H1 (cell line): ENCODE results near the gene RASEF. TPM values are rescaled to one million over a fixed set of nuclear protein-coding genes. Genes with fewer than 3 reads are reported as not detected.

Experiments used
- CTCF ChIA-PET: fragments of 300-600 bp; sonication (Branson Sonifier 250); formaldehyde crosslinking; loops from one replicate; lab custom pipeline; 2021; ENCODE audit not compliant: partially characterized antibody; lab: Charles Lee
- POLR2A ChIA-PET: fragments of 300-600 bp; sonication (Branson Sonifier 250); formaldehyde crosslinking; loops from one replicate; lab custom pipeline; 2021; ENCODE audit warnings: inconsistent platforms; ENCODE audit not compliant: partially characterized antibody; lab: Charles Lee
- DNase-seq, 2 experiments: peaks; one replicate each; pipeline versions ENCODE4 v3.0.0 to v3.0.0-alpha.2; 2010 to 2022; ENCODE audit warnings: low spot score in 2 of 2, low read depth in 1 of 2, mixed read lengths in 1 of 2
- FAIRE-seq: peaks from 2 replicates; lab custom pipeline; 2011; peaks lifted over from hg19 to GRCh38; lab: Jason Lieb, UNC
- H2AFZ ChIP-seq: 2 replicates; pipeline ENCODE4 v1.8.1; 2012; ENCODE audit warnings: low read length, inconsistent platforms
- H2AK5ac ChIP-seq: 2 replicates; pipeline ENCODE4 v1.6.1; 2013; ENCODE audit warnings: low read depth, low read length
- H2BK120ac ChIP-seq: replicated peaks from 2 replicates; pipeline ENCODE3; 2013; ENCODE audit warnings: low read depth, low read length, inconsistent platforms
- H2BK12ac ChIP-seq: 2 replicates; pipeline ENCODE4 v1.6.1; 2013; ENCODE audit warnings: low read depth, low read length
- H2BK15ac ChIP-seq: 2 replicates; pipeline ENCODE4 v1.6.1; 2013; ENCODE audit warnings: low read length
- H2BK20ac ChIP-seq: 2 replicates; pipeline ENCODE4 v1.6.1; 2013; ENCODE audit warnings: low read length
- H2BK5ac ChIP-seq: 2 replicates; pipeline ENCODE4 v1.6.1; 2013; ENCODE audit warnings: low read depth, low read length
- H3K14ac ChIP-seq: 2 replicates; pipeline ENCODE4 v1.6.1; 2013; ENCODE audit warnings: inconsistent platforms; ENCODE audit not compliant: insufficient read length
- H3K18ac ChIP-seq: 2 replicates; pipeline ENCODE4 v1.6.1; 2013; ENCODE audit warnings: low read length; ENCODE audit errors: extremely low read depth
- H3K23ac ChIP-seq: 2 replicates; pipeline ENCODE4 v1.6.1; 2013; ENCODE audit warnings: inconsistent platforms; ENCODE audit not compliant: insufficient read length
- H3K23me2 ChIP-seq: 2 replicates; pipeline ENCODE4 v1.6.1; 2013; ENCODE audit warnings: low read depth, low read length
- H3K27ac ChIP-seq: 2 replicates; pipeline ENCODE4 v1.6.1; 2011; ENCODE audit warnings: low read depth, low read length, inconsistent platforms
- H3K27me3 ChIP-seq, 4 experiments: replicated peaks in 1 of 4; 1 replicate in 1 of 4; 2 replicates in 3 of 4; pipeline versions ENCODE4 v1.6.1 to v1.8.1; 2011 to 2013; ENCODE audit warnings: low read length in 3 of 4, mild to moderate bottlenecking in 3 of 4, inconsistent platforms in 2 of 4, mixed read lengths in 2 of 4, moderate library complexity in 1 of 4; ENCODE audit not compliant: control insufficient read depth in 3 of 4, insufficient read depth in 3 of 4; ENCODE audit errors: extremely low read depth in 1 of 4
- H3K36me3 ChIP-seq, 4 experiments: 2 replicates each; pipeline versions ENCODE4 v1.6.1 to v1.8.1; 2011 to 2013; ENCODE audit warnings: mild to moderate bottlenecking in 4 of 4, low read length in 3 of 4, moderate library complexity in 2 of 4, control low read depth in 1 of 4, inconsistent platforms in 1 of 4; ENCODE audit not compliant: insufficient read depth in 4 of 4, control insufficient read depth in 2 of 4
- H3K4ac ChIP-seq: replicated peaks from 2 replicates; pipeline ENCODE3; 2013; ENCODE audit warnings: low read length, low read depth, mixed read lengths, inconsistent platforms; ENCODE audit not compliant: insufficient read length
- H3K4me1 ChIP-seq, 4 experiments: replicated peaks in 1 of 4; 1 replicate in 1 of 4; 2 replicates in 3 of 4; pipeline versions ENCODE4 v1.6.1 to v1.8.1; 2011 to 2013; ENCODE audit warnings: low read length in 3 of 4, inconsistent platforms in 2 of 4, mixed read lengths in 1 of 4; ENCODE audit not compliant: insufficient read depth in 4 of 4, control insufficient read depth in 3 of 4
- H3K4me2 ChIP-seq, 2 experiments: 2 replicates each; pipeline versions ENCODE4 v1.6.1 to v1.8.1; 2011 to 2013; ENCODE audit warnings: low read depth in 2 of 2, low read length in 2 of 2, control low read depth in 1 of 2, inconsistent platforms in 1 of 2, mild to moderate bottlenecking in 1 of 2; ENCODE audit not compliant: insufficient read depth in 1 of 2
- H3K4me3 ChIP-seq, 4 experiments: fragments of 200-600, 300-600 bp in 1 of 4; sonication (generic), shearing (Covaris generic), sonication (Bioruptor Twin) in 1 of 4; 2 replicates each; pipeline versions ENCODE4 v1.5.1 to v1.8.1; 2011 to 2016; ENCODE audit warnings: low read length in 4 of 4, low read depth in 3 of 4, control low read depth in 2 of 4, inconsistent platforms in 2 of 4, mild to moderate bottlenecking in 2 of 4, mixed read lengths in 1 of 4, moderate library complexity in 1 of 4; ENCODE audit not compliant: insufficient read depth in 2 of 4; ENCODE audit errors: extremely low read depth in 1 of 4
- H3K56ac ChIP-seq: replicated peaks from 2 replicates; pipeline ENCODE3; 2013; ENCODE audit warnings: low read depth, mild to moderate bottlenecking, mixed read lengths, low read length, inconsistent platforms; ENCODE audit not compliant: insufficient read length
- H3K79me1 ChIP-seq: 2 replicates; pipeline ENCODE4 v1.6.1; 2013; ENCODE audit warnings: low read depth, low read length, control low read depth
- H3K79me2 ChIP-seq, 2 experiments: 2 replicates each; pipeline versions ENCODE4 v1.6.1 to v1.8.1; 2012 to 2013; ENCODE audit warnings: low read length in 2 of 2, mild to moderate bottlenecking in 2 of 2, inconsistent platforms in 1 of 2; ENCODE audit not compliant: insufficient read depth in 2 of 2, control insufficient read depth in 1 of 2
- H3K9ac ChIP-seq, 4 experiments: replicated peaks in 1 of 4; 1 replicate in 1 of 4; 2 replicates in 3 of 4; pipeline versions ENCODE4 v1.6.1 to v1.8.1; 2011 to 2013; ENCODE audit warnings: low read depth in 3 of 4, low read length in 3 of 4, control low read depth in 2 of 4, mild to moderate bottlenecking in 2 of 4, moderate library complexity in 2 of 4, inconsistent platforms in 1 of 4; ENCODE audit errors: extremely low read depth in 1 of 4
- H3K9me3 ChIP-seq, 2 experiments: 2 replicates each; pipeline versions ENCODE4 v1.6.1 to v1.8.1; 2012 to 2013; ENCODE audit warnings: mild to moderate bottlenecking in 2 of 2, moderate library complexity in 2 of 2, control low read depth in 1 of 2, inconsistent platforms in 1 of 2, low read depth in 1 of 2, low read length in 1 of 2, mixed read lengths in 1 of 2; ENCODE audit not compliant: insufficient read depth in 2 of 2
- H4K20me1 ChIP-seq, 2 experiments: replicated peaks in 1 of 2; 2 replicates each; pipeline versions ENCODE3 to v1.8.1; 2011 to 2013; ENCODE audit warnings: inconsistent platforms in 2 of 2, low read length in 2 of 2, mild to moderate bottlenecking in 1 of 2; ENCODE audit not compliant: insufficient read depth in 2 of 2, control insufficient read depth in 1 of 2
- H4K5ac ChIP-seq: 2 replicates; pipeline ENCODE4 v1.6.1; 2013; ENCODE audit warnings: low read length, low read depth, mixed read lengths, inconsistent platforms; ENCODE audit not compliant: insufficient read length
- H4K8ac ChIP-seq: 2 replicates; pipeline ENCODE4 v1.8.0; 2013; ENCODE audit warnings: mild to moderate bottlenecking, moderate library complexity, low read length, inconsistent platforms; ENCODE audit not compliant: insufficient read depth; ENCODE audit errors: extremely low read depth
- H4K91ac ChIP-seq: replicated peaks from 2 replicates; pipeline ENCODE3; 2013; ENCODE audit warnings: low read length, mixed read lengths, inconsistent platforms; ENCODE audit not compliant: insufficient read length
- ASH2L ChIP-seq: fragments of 200-600, 300-600 bp; sonication (generic); IDR thresholded peaks from one replicate; pipeline ENCODE4 v1.7.1; 2017; ENCODE audit warnings: low read length
- BRCA1 ChIP-seq: IDR thresholded peaks from 2 replicates; pipeline ENCODE4 v1.6.1; 2012; ENCODE audit warnings: low read depth, low read length, improper control_type of control experiment
- EZH2 ChIP-seq: fragments of 200-600 bp; sonication (generic); IDR thresholded peaks from 2 replicates; pipeline ENCODE4 v1.7.1; 2012; ENCODE audit warnings: low read depth, mild to moderate bottlenecking, moderate library complexity, low read length, inconsistent platforms; ENCODE audit not compliant: severe bottlenecking
- GABPA ChIP-seq: IDR thresholded peaks from 2 replicates; pipeline ENCODE4 v1.6.1; 2011; ENCODE audit warnings: mild to moderate bottlenecking, low read length, moderate library complexity, borderline replicate concordance; ENCODE audit not compliant: insufficient read depth
- HDAC6 ChIP-seq: IDR thresholded peaks from one replicate; pipeline ENCODE4 v1.7.1; 2012; ENCODE audit warnings: low read depth, mild to moderate bottlenecking, inconsistent platforms, low read length, moderate library complexity
- KDM1A ChIP-seq: fragments of 200-600, 300-600 bp; sonication (generic); IDR thresholded peaks from 2 replicates; pipeline ENCODE4 v1.7.1; 2016; ENCODE audit warnings: mild to moderate bottlenecking, low read length, borderline replicate concordance
- KDM4A ChIP-seq: IDR thresholded peaks from one replicate; pipeline ENCODE4 v1.7.1; 2012; ENCODE audit warnings: low read depth, mild to moderate bottlenecking, moderate library complexity, low read length, inconsistent platforms; ENCODE audit not compliant: severe bottlenecking
- KDM5A ChIP-seq: fragments of 200-600 bp; IDR thresholded peaks from 2 replicates; pipeline ENCODE4 v1.7.1; 2012; ENCODE audit warnings: mild to moderate bottlenecking, low read length, inconsistent platforms, mixed read lengths
- POU5F1 ChIP-seq: IDR thresholded peaks from 2 replicates; pipeline ENCODE4 v1.6.1; 2011; ENCODE audit warnings: low read depth, mild to moderate bottlenecking, low read length, moderate library complexity
- RFX5 ChIP-seq: IDR thresholded peaks from 2 replicates; pipeline ENCODE4 v1.6.1; 2011; ENCODE audit warnings: low read depth, low read length, improper control_type of control experiment, borderline replicate concordance
- SIRT6 ChIP-seq: IDR thresholded peaks from one replicate; pipeline ENCODE4 v1.7.1; 2012; ENCODE audit warnings: low read length, inconsistent platforms
- SP1 ChIP-seq: IDR thresholded peaks from 2 replicates; pipeline ENCODE4 v1.6.1; 2011; ENCODE audit warnings: low read depth, low read length
- SP4 ChIP-seq: IDR thresholded peaks from 2 replicates; pipeline ENCODE4 v1.6.1; 2012; ENCODE audit warnings: low read length, inconsistent platforms
- SRF ChIP-seq: IDR thresholded peaks from 2 replicates; pipeline ENCODE4 v1.6.1; 2011; ENCODE audit warnings: mild to moderate bottlenecking, low read depth, low read length, moderate library complexity
- ZNF274 ChIP-seq: IDR thresholded peaks from 2 replicates; pipeline ENCODE4 v1.7.0; 2012; ENCODE audit warnings: low read length, borderline replicate concordance; ENCODE audit errors: extremely low read depth
- WGBS, 2 experiments: shearing (Covaris generic) in 1 of 2; methylation state at CpG; one replicate each; pipeline versions ENCODE4 v1.1.6 to v1.1.7; 2013 to 2015; ENCODE audit warnings: low lambda C conversion rate in 2 of 2, mixed read lengths in 2 of 2, inconsistent platforms in 1 of 2, low coverage in 1 of 2, missing lambda C conversion rate in 1 of 2; ENCODE audit not compliant: insufficient replicate concordance in 2 of 2, insufficient coverage in 1 of 2, insufficient read length in 1 of 2; ENCODE audit errors: extremely low coverage in 1 of 2, missing lambda C conversion rate in 1 of 2; 5-methylcytosine and 5-hydroxymethylcytosine counted together
- polyA plus RNA-seq, 7 experiments: library from polyadenylated mRNA; depleted of rRNA in 3 of 7; stranded (reverse) in 5 of 7; unstranded in 2 of 7; fragments of >200 nt in 5 of 7; fragments of 200-250 nt in 2 of 7; gene quantifications; 1 replicate in 5 of 7; 2 replicates in 1 of 7; 4 replicates in 1 of 7; pipeline versions ENCODE4 v1.2.1 to v1.2.3, GENCODE V29; 2011 to 2013; ENCODE audit warnings: missing spikeins in 2 of 7, mixed read lengths in 2 of 7
- total RNA-seq: library from RNA; stranded (reverse); fragmentation: NEBNext Ultra II Directional; extraction: Animal tissue kit (Norgen Biotek cat#: 25700); gene quantifications from 2 replicates; pipeline ENCODE4 v1.2.1, GENCODE V29; 2021

Gene RASEF
- total and polyA plus RNA-seq, 2 of the 8 experiments (the other 6 are each of a cell fraction or from before 2014, with no cell fraction given), result 1.1 to 4.6 TPM

DNA sequence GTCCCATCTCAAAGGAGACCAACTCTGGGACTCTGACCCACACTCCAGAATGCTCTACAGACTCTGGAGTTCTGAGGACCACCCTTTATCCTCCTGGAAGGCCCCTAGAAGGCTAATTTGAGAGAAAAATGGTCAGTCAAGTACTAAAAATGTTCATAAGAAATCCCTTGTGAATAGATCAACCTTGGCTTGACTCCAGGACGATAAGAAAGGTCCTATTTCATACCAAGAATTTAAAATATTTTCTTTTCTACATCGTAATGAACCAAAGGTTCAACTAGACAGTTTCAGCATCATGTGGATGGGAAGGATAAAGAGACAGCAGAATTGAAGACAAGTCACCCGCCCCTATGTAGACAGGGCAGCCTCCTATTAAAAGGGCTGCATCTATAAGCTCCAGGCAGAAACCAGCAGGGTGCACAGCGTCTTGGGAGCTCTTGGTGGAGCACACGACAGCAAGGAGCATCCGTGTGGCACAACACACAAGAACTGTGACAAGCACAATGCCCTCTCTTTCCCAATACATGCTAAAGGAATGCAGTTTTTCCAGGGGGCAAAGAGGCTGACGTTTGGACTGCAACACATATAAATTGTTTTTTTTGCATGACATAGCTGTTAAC is 38.3 kb downstream of the RASEF start:
- H3K4me3 ChIP-seq, result no peak overlapping the region
- H2BK20ac ChIP-seq, result no peak overlapping the region
- H4K5ac ChIP-seq, result no peak overlapping the region
- no peak overlapping the region for H3K4me2 ChIP-seq
- DNase-seq, result no peak
- no peak overlapping the region for H3K18ac ChIP-seq
- H3K23ac ChIP-seq, result no peak overlapping the region
- H3K79me1 ChIP-seq, result no peaks in the 10 kb centered on the region
- no peak for FAIRE-seq
- no peak overlapping the region for H3K14ac ChIP-seq
- no peak overlapping the region for H2BK15ac ChIP-seq
- no peak overlapping the region for H3K9ac ChIP-seq
- no peak overlapping the region for H3K4ac ChIP-seq
- no peak overlapping the region for H3K56ac ChIP-seq
- H4K91ac ChIP-seq, result no peak overlapping the region
- no peaks in the 10 kb centered on the region for H3K79me2 ChIP-seq
- ChIA-PET POLR2A (no interaction called here), CTCF (no interaction called here)
- no peak overlapping the region for H2AK5ac ChIP-seq
- H4K8ac ChIP-seq, result no peak overlapping the region
- H3K4me1 ChIP-seq, result no peaks in the 10 kb centered on the region
- H3K23me2 ChIP-seq, result no peaks in the 10 kb centered on the region
- no peak overlapping the region for H2BK12ac ChIP-seq
- 73% methylated on average over 7 of the region's 7 CpGs; no CpG with 5 or more reads in 1 of the 2 experiments for WGBS, 2 experiments
- H3K9me3 ChIP-seq, result no peaks in the 10 kb centered on the region
- no peak overlapping the region for H2AFZ ChIP-seq
- H2BK5ac ChIP-seq, result no peak overlapping the region
- H3K27ac ChIP-seq, result no peak overlapping the region
- H3K36me3 ChIP-seq, result no peaks in the 10 kb centered on the region
- no peaks in the 10 kb centered on the region for H4K20me1 ChIP-seq
- no peaks in the 10 kb centered on the region for H3K27me3 ChIP-seq
- no peak overlapping the region for H2BK120ac ChIP-seq
- no peak for TF ChIP-seq EZH2
- TF ChIP-seq RFX5, result no peak
- no peak for TF ChIP-seq SP1
- TF ChIP-seq HDAC6, result no peak
- no peak for TF ChIP-seq KDM4A
- TF ChIP-seq KDM5A, result no peak
- no peak for TF ChIP-seq ASH2L
- no peak for TF ChIP-seq KDM1A
- no peak for TF ChIP-seq BRCA1
- TF ChIP-seq SIRT6, result no peak
- TF ChIP-seq SP4, result no peak
- no peak for TF ChIP-seq ZNF274
- no peak for TF ChIP-seq GABPA
- TF ChIP-seq POU5F1, result no peak
- TF ChIP-seq SRF, result no peak
